Endothelial cell of coronary artery (primary cell): ENCODE data around the gene FOXD1. TPM values are rescaled to one million over a fixed set of nuclear protein-coding genes. Genes with fewer than 3 reads are reported as not detected.

Experiments used
- total RNA-seq: library from RNA; depleted of rRNA; stranded (reverse); fragments of >200 nt; gene quantifications from 2 replicates; pipeline ENCODE4 v1.2.3, GENCODE V29; 2014

The FOXD1 gene
- total RNA-seq = 0.09 and 0.38 TPM in 2 replicates

GRCh38 chr5:73448463-73449136 is at the start of gene FOXD1:
Gene FOXD1, minus strand, starts transcription at chr5:73448777. Its CDS starts 415 bp downstream, at chr5:73448362.

Other genes with a start within 250 kb of the FOXD1 start
- 284 and 300 TPM in 2 replicates for gene BTF3, start 49.7 kb upstream of the FOXD1 start, total RNA-seq
- gene ANKRA2, start 116.9 kb upstream of the FOXD1 start, total RNA-seq = 13.0 and 13.3 TPM in 2 replicates
- gene UTP15, start 117.0 kb upstream of the FOXD1 start, total RNA-seq = 15.2 and 20.5 TPM in 2 replicates
- gene ARHGEF28, start 177.4 kb upstream of the FOXD1 start, total RNA-seq = 73.1 and 106 TPM in 2 replicates